LNCAP (cell line): ENCODE measurements around the gene NUDT2.

Source experiments
- CTCF ChIP-seq: fragments of 450-650 bp; IDR thresholded peaks from 2 replicates; pipeline ENCODE4 v1.5.1; 2017; ENCODE audit warnings: mild to moderate bottlenecking

Gene NUDT2

GRCh38 chr9:34382879-34383278 lies 53.5 kb downstream of the NUDT2 start:
- no peak for TF ChIP-seq CTCF

GRCh38 chr9:34383904-34384303 lies 54.5 kb downstream of the NUDT2 start:
- TF ChIP-seq CTCF, result no peak

- no peak for TF ChIP-seq CTCF
These were observed 55.2 kb downstream of the NUDT2 start for GRCh38 chr9:34384368-34385165.

- no peak for TF ChIP-seq CTCF
These were observed 56.3 kb downstream of the NUDT2 start for GRCh38 chr9:34385561-34386230.

- no peak for TF ChIP-seq CTCF
These were observed 57.3 kb downstream of the NUDT2 start for GRCh38 chr9:34386656-34387055.

GRCh38 chr9:34387239-34387638 lies 57.9 kb downstream of the NUDT2 start:
- TF ChIP-seq CTCF, result no peak

- TF ChIP-seq CTCF, result no peak
These were observed 63.1 kb downstream of the NUDT2 start for GRCh38 chr9:34392511-34392910.
